ENCODE measurements around the gene CAB39.

Gene CAB39

DNA sequence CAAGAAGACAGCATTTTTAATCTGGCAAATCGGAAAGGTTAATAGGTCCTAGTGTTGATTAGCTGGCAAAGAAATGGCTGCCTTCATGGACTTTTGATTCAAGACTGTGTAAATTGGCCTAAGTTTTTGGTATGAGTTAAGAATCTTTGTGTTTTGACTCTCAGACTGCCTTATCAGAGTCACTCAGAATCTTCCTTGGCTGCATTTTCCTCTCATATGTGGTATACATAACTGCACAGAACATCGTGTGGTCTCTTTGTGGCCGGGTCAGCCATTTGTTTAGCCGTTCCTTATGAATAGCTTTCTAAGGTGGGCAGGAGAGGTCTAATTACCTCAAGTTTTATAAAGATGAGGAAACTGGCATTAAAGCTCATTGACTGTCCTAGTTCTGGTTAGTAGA, 30.1 kb downstream of the CAB39 start:
- Histone ChIP-seq H2BK120ac (ENCODE audit: low read depth, low read length) (no peak overlapping the region), H2AK5ac (ENCODE audit: low read length) (no peak overlapping the region), H3K56ac (ENCODE audit: low read length) (no peak overlapping the region), H3K9ac (ENCODE audit: low read length) (no peak overlapping the region), H3K4me2 (ENCODE audit: low read length) (no peak overlapping the region), H3K79me2 (ENCODE audit: control insufficient read depth, insufficient read depth, low read length) (peaks cover 13% of the 10 kb centered on the region), H2BK15ac (replicated peaks; ENCODE audit: low read depth) (no peak overlapping the region), H2BK5ac (ENCODE audit: low read length) (no peak overlapping the region), H3K4me1 (ENCODE audit: control insufficient read depth, low read depth, low read length) (no peaks in the 10 kb centered on the region), H3K36me3 (ENCODE audit: control insufficient read depth, insufficient read depth, low read length) (no peaks in the 10 kb centered on the region), H3K27ac (ENCODE audit: low read depth, low read length) (no peak overlapping the region), H4K5ac (ENCODE audit: low read length) (no peak overlapping the region), H3K18ac (ENCODE audit: low read length) (no peak overlapping the region), H3K79me1 (ENCODE audit: low read length) (peaks cover 8% of the 10 kb centered on the region), H3K27me3 (ENCODE audit: insufficient read depth, low read length, poor library complexity) (no peaks in the 10 kb centered on the region), H3K4ac (ENCODE audit: low read depth, low read length) (no peak overlapping the region), H3K4me3 (ENCODE audit: low read length) (no peak overlapping the region), H4K8ac (ENCODE audit: low read depth, low read length) (no peak overlapping the region), H3K23ac (ENCODE audit: low read length) (no peak overlapping the region)
- no CpG with 5 or more reads among the region's 4 CpGs for WGBS (ENCODE audit: extremely low coverage, insufficient coverage, low lambda C conversion rate)
- no peak for DNase-seq

DNA sequence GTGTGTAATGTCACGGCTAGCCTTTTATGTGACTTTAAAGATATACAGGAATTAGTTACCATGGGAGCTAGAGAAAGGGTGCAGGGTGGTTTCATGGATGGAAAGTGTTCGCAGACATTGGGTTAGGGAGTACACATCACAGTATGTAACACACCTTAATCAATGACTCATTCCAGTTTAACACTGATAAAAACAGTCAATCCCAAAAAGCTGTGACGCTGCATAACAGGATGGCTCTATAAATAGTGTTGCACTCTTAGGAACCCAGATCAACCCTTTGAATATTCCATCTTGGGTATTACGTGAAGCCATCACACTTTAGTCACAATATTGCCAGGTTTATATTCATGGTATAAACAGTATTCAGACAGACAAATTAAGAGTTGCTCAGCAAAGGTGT, 33.6 kb downstream of the CAB39 start:
- Histone ChIP-seq H3K4me1 (ENCODE audit: control insufficient read depth, low read depth, low read length) (no peaks in the 10 kb centered on the region), H2AK5ac (ENCODE audit: low read length) (no peak overlapping the region), H3K27ac (ENCODE audit: low read depth, low read length) (no peak overlapping the region), H3K4ac (ENCODE audit: low read depth, low read length) (no peak overlapping the region), H3K79me1 (ENCODE audit: low read length) (peaks cover 13% of the 10 kb centered on the region), H2BK15ac (replicated peaks; ENCODE audit: low read depth) (no peak overlapping the region), H3K18ac (ENCODE audit: low read length) (no peak overlapping the region), H3K36me3 (ENCODE audit: control insufficient read depth, insufficient read depth, low read length) (no peaks in the 10 kb centered on the region), H3K4me2 (ENCODE audit: low read length) (no peak overlapping the region), H4K8ac (ENCODE audit: low read depth, low read length) (no peak overlapping the region), H3K79me2 (ENCODE audit: control insufficient read depth, insufficient read depth, low read length) (peaks cover 13% of the 10 kb centered on the region), H3K27me3 (ENCODE audit: insufficient read depth, low read length, poor library complexity) (no peaks in the 10 kb centered on the region), H4K5ac (ENCODE audit: low read length) (no peak overlapping the region), H2BK5ac (ENCODE audit: low read length) (no peak overlapping the region), H3K4me3 (ENCODE audit: low read length) (no peak overlapping the region), H2BK120ac (ENCODE audit: low read depth, low read length) (no peak overlapping the region), H3K23ac (ENCODE audit: low read length) (no peak overlapping the region), H3K9ac (ENCODE audit: low read length) (no peak overlapping the region), H3K56ac (ENCODE audit: low read length) (no peak overlapping the region)
- WGBS (ENCODE audit: extremely low coverage, insufficient coverage, low lambda C conversion rate), result no CpG with 5 or more reads among the region's 4 CpGs
- DNase-seq, result no peak

DNA sequence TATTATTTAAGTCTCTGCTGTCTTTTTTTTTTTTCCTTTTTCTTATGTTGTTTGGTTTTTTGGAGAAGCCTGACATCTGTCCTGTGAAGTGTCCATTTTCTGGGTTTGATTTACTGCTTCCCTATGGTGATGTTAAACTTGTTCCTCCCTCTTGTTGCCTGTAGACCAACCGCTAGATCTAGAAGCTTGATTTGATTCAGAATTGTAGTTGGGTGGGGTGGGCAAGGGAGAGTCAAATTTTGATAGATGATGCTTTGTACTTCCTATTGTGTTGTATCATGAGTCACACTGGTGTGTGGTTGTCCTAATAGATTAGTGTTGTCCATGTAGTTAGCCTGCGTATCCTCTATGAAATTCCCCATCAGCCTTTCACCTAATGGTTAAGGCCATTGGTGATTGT, 35.4 kb downstream of the CAB39 start:
- no peak overlapping the region for H2BK15ac ChIP-seq (replicated peaks; ENCODE audit: low read depth)
- H3K4ac ChIP-seq (ENCODE audit: low read depth, low read length), result no peak overlapping the region
- no peak overlapping the region for H4K8ac ChIP-seq (ENCODE audit: low read depth, low read length)
- DNase-seq, result no peak
- no peak overlapping the region for H3K27ac ChIP-seq (ENCODE audit: low read depth, low read length)
- peaks cover 13% of the 10 kb centered on the region for H3K79me2 ChIP-seq (ENCODE audit: control insufficient read depth, insufficient read depth, low read length)
- H3K4me1 ChIP-seq (ENCODE audit: control insufficient read depth, low read depth, low read length), result no peaks in the 10 kb centered on the region
- no peak overlapping the region for H3K23ac ChIP-seq (ENCODE audit: low read length)
- H3K79me1 ChIP-seq (ENCODE audit: low read length), result peaks cover 15% of the 10 kb centered on the region
- H3K4me2 ChIP-seq (ENCODE audit: low read length), result no peak overlapping the region
- no peak overlapping the region for H3K56ac ChIP-seq (ENCODE audit: low read length)
- H3K27me3 ChIP-seq (ENCODE audit: insufficient read depth, low read length, poor library complexity), result no peaks in the 10 kb centered on the region
- no peak overlapping the region for H3K4me3 ChIP-seq (ENCODE audit: low read length)
- no peak overlapping the region for H3K9ac ChIP-seq (ENCODE audit: low read length)
- no peak overlapping the region for H2AK5ac ChIP-seq (ENCODE audit: low read length)
- no peaks in the 10 kb centered on the region for H3K36me3 ChIP-seq (ENCODE audit: control insufficient read depth, insufficient read depth, low read length)
- no peak overlapping the region for H2BK5ac ChIP-seq (ENCODE audit: low read length)
- no CpG with 5 or more reads among the region's 2 CpGs for WGBS (ENCODE audit: extremely low coverage, insufficient coverage, low lambda C conversion rate)
- no peak overlapping the region for H3K18ac ChIP-seq (ENCODE audit: low read length)
- no peak overlapping the region for H2BK120ac ChIP-seq (ENCODE audit: low read depth, low read length)
- no peak overlapping the region for H4K5ac ChIP-seq (ENCODE audit: low read length)

DNA sequence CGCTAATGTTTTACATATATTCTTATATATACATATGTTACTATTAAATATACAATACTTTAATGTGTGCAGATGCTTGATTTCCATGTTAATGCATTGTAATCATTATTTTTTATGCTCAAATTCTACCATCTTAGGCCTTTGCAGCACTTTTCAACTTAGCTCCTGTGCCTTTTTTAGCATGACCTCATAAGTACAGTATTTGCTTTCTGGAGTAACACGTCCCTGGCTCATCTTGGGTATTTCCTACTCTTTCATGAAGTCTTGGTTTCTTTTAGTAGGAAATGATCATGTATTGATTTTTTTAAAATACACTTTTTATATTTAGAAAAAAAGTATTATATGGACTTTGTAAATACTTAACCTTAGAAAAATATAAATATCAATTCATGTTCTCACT, 36.5 kb downstream of the CAB39 start:
- no peak overlapping the region for H3K9ac ChIP-seq (ENCODE audit: low read length)
- H3K4me2 ChIP-seq (ENCODE audit: low read length), result no peak overlapping the region
- no peak overlapping the region for H2AK5ac ChIP-seq (ENCODE audit: low read length)
- no peak overlapping the region for H3K27ac ChIP-seq (ENCODE audit: low read depth, low read length)
- no peak overlapping the region for H2BK15ac ChIP-seq (replicated peaks; ENCODE audit: low read depth)
- peaks cover 13% of the 10 kb centered on the region for H3K79me2 ChIP-seq (ENCODE audit: control insufficient read depth, insufficient read depth, low read length)
- no CpG with 5 or more reads among the region's 2 CpGs for WGBS (ENCODE audit: extremely low coverage, insufficient coverage, low lambda C conversion rate)
- no peak overlapping the region for H2BK120ac ChIP-seq (ENCODE audit: low read depth, low read length)
- no peak overlapping the region for H3K4ac ChIP-seq (ENCODE audit: low read depth, low read length)
- peaks cover 15% of the 10 kb centered on the region for H3K79me1 ChIP-seq (ENCODE audit: low read length)
- peak; percentile 52 for DNase-seq
- H3K27me3 ChIP-seq (ENCODE audit: insufficient read depth, low read length, poor library complexity), result no peaks in the 10 kb centered on the region
- H2BK5ac ChIP-seq (ENCODE audit: low read length), result no peak overlapping the region
- no peaks in the 10 kb centered on the region for H3K36me3 ChIP-seq (ENCODE audit: control insufficient read depth, insufficient read depth, low read length)
- H4K8ac ChIP-seq (ENCODE audit: low read depth, low read length), result no peak overlapping the region
- H3K18ac ChIP-seq (ENCODE audit: low read length), result no peak overlapping the region
- H3K23ac ChIP-seq (ENCODE audit: low read length), result no peak overlapping the region
- no peak overlapping the region for H4K5ac ChIP-seq (ENCODE audit: low read length)
- no peak overlapping the region for H3K56ac ChIP-seq (ENCODE audit: low read length)
- no peaks in the 10 kb centered on the region for H3K4me1 ChIP-seq (ENCODE audit: control insufficient read depth, low read depth, low read length)
- no peak overlapping the region for H3K4me3 ChIP-seq (ENCODE audit: low read length)

DNA sequence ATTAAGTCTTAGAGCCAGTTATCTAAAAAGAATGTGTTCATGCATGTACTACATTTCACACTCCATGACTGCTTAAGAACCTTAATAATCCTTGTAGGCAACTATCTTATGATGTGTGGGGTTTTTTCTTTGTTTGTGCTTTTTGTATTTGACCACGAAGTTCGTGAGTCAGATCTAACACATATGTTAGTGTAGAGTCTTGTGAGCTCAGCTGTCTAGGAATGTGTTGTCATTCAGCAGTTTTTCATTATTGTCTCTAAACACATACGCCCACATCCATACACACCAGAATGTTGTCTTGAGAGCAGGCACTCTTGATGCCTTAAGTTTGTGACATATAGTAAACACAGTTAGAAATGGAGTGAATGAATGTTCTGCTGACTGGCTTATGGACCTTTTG, 38.4 kb downstream of the CAB39 start:
- Histone ChIP-seq H3K4ac (ENCODE audit: low read depth, low read length) (no peak overlapping the region), H2AK5ac (ENCODE audit: low read length) (no peak overlapping the region), H3K4me2 (ENCODE audit: low read length) (no peak overlapping the region), H3K79me1 (ENCODE audit: low read length) (peaks cover 17% of the 10 kb centered on the region), H3K27me3 (ENCODE audit: insufficient read depth, low read length, poor library complexity) (no peaks in the 10 kb centered on the region), H2BK5ac (ENCODE audit: low read length) (no peak overlapping the region), H2BK120ac (ENCODE audit: low read depth, low read length) (no peak overlapping the region), H3K4me3 (ENCODE audit: low read length) (no peak overlapping the region), H3K27ac (ENCODE audit: low read depth, low read length) (no peak overlapping the region), H3K79me2 (ENCODE audit: control insufficient read depth, insufficient read depth, low read length) (peaks cover 14% of the 10 kb centered on the region), H3K4me1 (ENCODE audit: control insufficient read depth, low read depth, low read length) (no peaks in the 10 kb centered on the region), H3K56ac (ENCODE audit: low read length) (no peak overlapping the region), H4K8ac (ENCODE audit: low read depth, low read length) (no peak overlapping the region), H3K23ac (ENCODE audit: low read length) (no peak overlapping the region), H3K36me3 (ENCODE audit: control insufficient read depth, insufficient read depth, low read length) (no peaks in the 10 kb centered on the region), H4K5ac (ENCODE audit: low read length) (no peak overlapping the region), H3K9ac (ENCODE audit: low read length) (no peak overlapping the region), H2BK15ac (replicated peaks; ENCODE audit: low read depth) (no peak overlapping the region), H3K18ac (ENCODE audit: low read length) (no peak overlapping the region)
- no peak for DNase-seq
- no CpG with 5 or more reads among the region's 3 CpGs for WGBS (ENCODE audit: extremely low coverage, insufficient coverage, low lambda C conversion rate)

DNA sequence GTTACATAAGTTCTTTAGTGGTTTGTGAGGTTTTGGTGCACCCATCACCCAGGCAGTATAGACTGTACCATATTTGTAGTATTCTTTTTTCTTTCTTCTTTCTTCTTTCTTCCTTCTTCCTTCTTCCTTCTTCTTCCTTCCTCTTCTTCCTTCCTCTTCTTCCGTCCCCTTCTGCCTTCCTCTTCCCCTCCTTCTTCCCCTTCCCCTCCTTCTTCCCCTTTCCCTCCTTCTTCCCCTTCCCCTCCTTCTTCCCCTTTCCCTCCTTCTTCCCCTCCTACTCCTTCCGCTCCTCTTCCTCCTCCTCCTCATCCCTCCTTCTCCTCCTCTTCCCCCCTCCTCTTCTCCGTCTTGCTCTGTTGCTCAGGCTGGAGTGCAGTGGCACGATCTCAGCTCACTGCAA, 41.6 kb downstream of the CAB39 start:
- H3K18ac ChIP-seq (ENCODE audit: low read length), result no peak overlapping the region
- peaks cover 7% of the 10 kb centered on the region for H3K79me2 ChIP-seq (ENCODE audit: control insufficient read depth, insufficient read depth, low read length)
- H4K8ac ChIP-seq (ENCODE audit: low read depth, low read length), result no peak overlapping the region
- H4K5ac ChIP-seq (ENCODE audit: low read length), result no peak overlapping the region
- no peak overlapping the region for H2AK5ac ChIP-seq (ENCODE audit: low read length)
- H3K27me3 ChIP-seq (ENCODE audit: insufficient read depth, low read length, poor library complexity), result no peaks in the 10 kb centered on the region
- DNase-seq, result no peak
- H2BK5ac ChIP-seq (ENCODE audit: low read length), result no peak overlapping the region
- no peak overlapping the region for H3K27ac ChIP-seq (ENCODE audit: low read depth, low read length)
- H3K23ac ChIP-seq (ENCODE audit: low read length), result no peak overlapping the region
- H3K9ac ChIP-seq (ENCODE audit: low read length), result no peak overlapping the region
- H3K4me2 ChIP-seq (ENCODE audit: low read length), result no peak overlapping the region
- H3K79me1 ChIP-seq (ENCODE audit: low read length), result peaks cover 12% of the 10 kb centered on the region
- 70% methylated on average over 2 of the region's 4 CpGs for WGBS (ENCODE audit: extremely low coverage, insufficient coverage, low lambda C conversion rate)
- no peak overlapping the region for H3K4me3 ChIP-seq (ENCODE audit: low read length)
- no peak overlapping the region for H2BK120ac ChIP-seq (ENCODE audit: low read depth, low read length)
- no peaks in the 10 kb centered on the region for H3K4me1 ChIP-seq (ENCODE audit: control insufficient read depth, low read depth, low read length)
- H3K56ac ChIP-seq (ENCODE audit: low read length), result no peak overlapping the region
- no peak overlapping the region for H2BK15ac ChIP-seq (replicated peaks; ENCODE audit: low read depth)
- no peak overlapping the region for H3K4ac ChIP-seq (ENCODE audit: low read depth, low read length)
- H3K36me3 ChIP-seq (ENCODE audit: control insufficient read depth, insufficient read depth, low read length), result no peaks in the 10 kb centered on the region
